ENCODE measurements around the gene ZNF358. TPM values are rescaled to one million over a fixed set of nuclear protein-coding genes. Genes with fewer than 3 reads are reported as not detected.

The ZNF358 gene
- total and polyA plus RNA-seq, 4 experiments from 2014 or later, result 1.6 to 8.7 (median 8.4) TPM; not detected in 1

- no peak overlapping the region for H3K4me3 ChIP-seq (ENCODE audit: low read length in 2 of 2)
- no peaks in the 10 kb centered on the region for H3K27me3 ChIP-seq (ENCODE audit: insufficient read depth, low read length)
- Mint-ChIP-seq H3K9me3 (no peaks in the 10 kb centered on the region), H3K4me3 (no peak overlapping the region), H3K4me1 (peaks cover 5 to 9% (median 7%) of the 10 kb centered on the region in 4 donors), H3K36me3 (no peaks in the 10 kb centered on the region), H3K27me3 (peaks cover 22 to 38% of the 10 kb centered on the region in 2 donors), H3K27ac (no peak overlapping the region)
- intact Hi-C loops (cut with micrococcal nuclease), result no loop called here
- H3K27ac ChIP-seq (ENCODE audit: low read depth, low read length), result no peak overlapping the region
- POLR2A ChIA-PET (ENCODE audit: partially characterized antibody), result no interaction called here
- no peak for DNase-seq
- H3K9me3 ChIP-seq (ENCODE audit: control insufficient read depth in 1 of 2, low read length in 2 of 2), result no peaks in the 10 kb centered on the region
- H3K36me3 ChIP-seq (ENCODE audit: insufficient read depth, low read length), result no peaks in the 10 kb centered on the region
- CTCF ChIA-PET (ENCODE audit: partially characterized antibody), result interaction anchor here (0.7 kb wide), 1 partner anchor 11 kb away, joined by 3 read pairs; the partner anchor contains the start of gene ZNF358
- H3K4me1 ChIP-seq (ENCODE audit: insufficient read depth, low read length), result peaks cover 10% of the 10 kb centered on the region
These were observed 11.2 kb upstream of the ZNF358 start for GRCh38 chr19:7504684-7505083.

GRCh38 chr19:7505288-7505681 is 10.6 kb upstream of the ZNF358 start:
- Mint-ChIP-seq H3K27me3 (peaks cover 19 to 33% of the 10 kb centered on the region in 2 donors), H3K27ac (no peak overlapping the region), H3K4me1 (peaks cover 5 to 9% (median 7%) of the 10 kb centered on the region in 4 donors), H3K36me3 (no peaks in the 10 kb centered on the region), H3K4me3 (peak overlapping the region in 4 of 8 donors; percentile 24 to 62 (median 50)), H3K9me3 (peaks cover 0 to 3% (median 0%) of the 10 kb centered on the region in 8 donors)
- H3K27ac ChIP-seq (ENCODE audit: low read depth, low read length), result no peak overlapping the region
- H3K9me3 ChIP-seq (ENCODE audit: control insufficient read depth in 1 of 2, low read length in 2 of 2), result no peaks in the 10 kb centered on the region
- no peak overlapping the region for H3K4me3 ChIP-seq (ENCODE audit: low read length in 2 of 2)
- H3K36me3 ChIP-seq (ENCODE audit: insufficient read depth, low read length), result no peaks in the 10 kb centered on the region
- intact Hi-C loops (cut with micrococcal nuclease), result no loop called here
- DNase-seq, result no peak
- H3K4me1 ChIP-seq (ENCODE audit: insufficient read depth, low read length), result peaks cover 10% of the 10 kb centered on the region
- no peaks in the 10 kb centered on the region for H3K27me3 ChIP-seq (ENCODE audit: insufficient read depth, low read length)
- ChIA-PET POLR2A (ENCODE audit: partially characterized antibody) (no interaction called here), CTCF (ENCODE audit: partially characterized antibody) (interaction anchor here (0.7 kb wide), 1 partner anchor 11 kb away, joined by 3 read pairs; the partner anchor contains the start of gene ZNF358)

GRCh38 chr19:7505682-7506384 is 10.1 kb upstream of the ZNF358 start:
- Histone ChIP-seq H3K9me3 (ENCODE audit: control insufficient read depth in 1 of 2, low read length in 2 of 2) (no peaks in the 10 kb centered on the region), H3K27me3 (ENCODE audit: insufficient read depth, low read length) (no peaks in the 10 kb centered on the region), H3K4me3 (ENCODE audit: low read length in 2 of 2) (no peak overlapping the region), H3K4me1 (ENCODE audit: insufficient read depth, low read length) (peaks cover 10% of the 10 kb centered on the region), H3K36me3 (ENCODE audit: insufficient read depth, low read length) (no peaks in the 10 kb centered on the region), H3K27ac (ENCODE audit: low read depth, low read length) (no peak overlapping the region)
- intact Hi-C loops (cut with micrococcal nuclease), result no loop called here
- H3K4me1 Mint-ChIP-seq, result peaks cover 5 to 9% (median 7%) of the 10 kb centered on the region in 4 donors
- POLR2A ChIA-PET (ENCODE audit: partially characterized antibody), result no interaction called here
- H3K27ac Mint-ChIP-seq, result peak overlapping the region in 1 of 7 donors; percentile 59
- CTCF ChIA-PET (ENCODE audit: partially characterized antibody), result no interaction called here
- H3K4me3 Mint-ChIP-seq, result peak overlapping the region in 5 of 8 donors; percentile 24 to 62 (median 58)
- peaks cover 18 to 33% of the 10 kb centered on the region in 2 donors for H3K27me3 Mint-ChIP-seq
- H3K9me3 Mint-ChIP-seq, result peaks cover 0 to 3% (median 0%) of the 10 kb centered on the region in 8 donors
- no peak for DNase-seq
- no peaks in the 10 kb centered on the region for H3K36me3 Mint-ChIP-seq

GRCh38 chr19:7506385-7507328 is 9.2 kb upstream of the ZNF358 start:
- peak overlapping the region in 1 of 8 donors; percentile 10 for H3K4me3 Mint-ChIP-seq
- H3K4me1 Mint-ChIP-seq, result peaks cover 5 to 9% (median 7%) of the 10 kb centered on the region in 4 donors
- peaks cover 0 to 3% (median 0%) of the 10 kb centered on the region in 8 donors for H3K9me3 Mint-ChIP-seq
- Histone ChIP-seq H3K4me1 (ENCODE audit: insufficient read depth, low read length) (peaks cover 10% of the 10 kb centered on the region), H3K36me3 (ENCODE audit: insufficient read depth, low read length) (no peaks in the 10 kb centered on the region), H3K27me3 (ENCODE audit: insufficient read depth, low read length) (no peaks in the 10 kb centered on the region), H3K9me3 (ENCODE audit: control insufficient read depth in 1 of 2, low read length in 2 of 2) (no peaks in the 10 kb centered on the region), H3K4me3 (ENCODE audit: low read length in 2 of 2) (no peak overlapping the region), H3K27ac (ENCODE audit: low read depth, low read length) (no peak overlapping the region)
- intact Hi-C loops (cut with micrococcal nuclease), result no loop called here
- DNase-seq, result peak in 2 of 5 donors; percentile 36 to 38
- peak overlapping the region in 1 of 7 donors; percentile 11 for H3K27ac Mint-ChIP-seq
- CTCF ChIA-PET (ENCODE audit: partially characterized antibody), result no interaction called here
- H3K36me3 Mint-ChIP-seq, result no peaks in the 10 kb centered on the region
- H3K27me3 Mint-ChIP-seq, result peaks cover 14 to 29% of the 10 kb centered on the region in 2 donors
- POLR2A ChIA-PET (ENCODE audit: partially characterized antibody), result no interaction called here

GRCh38 chr19:7507884-7508283 is 8.0 kb upstream of the ZNF358 start:
- Histone ChIP-seq H3K36me3 (ENCODE audit: insufficient read depth, low read length) (no peaks in the 10 kb centered on the region), H3K9me3 (ENCODE audit: control insufficient read depth in 1 of 2, low read length in 2 of 2) (no peaks in the 10 kb centered on the region), H3K4me1 (ENCODE audit: insufficient read depth, low read length) (peaks cover 10% of the 10 kb centered on the region), H3K27me3 (ENCODE audit: insufficient read depth, low read length) (no peaks in the 10 kb centered on the region), H3K27ac (ENCODE audit: low read depth, low read length) (no peak overlapping the region), H3K4me3 (ENCODE audit: low read length in 2 of 2) (no peak overlapping the region)
- H3K9me3 Mint-ChIP-seq, result peaks cover 0 to 3% (median 0%) of the 10 kb centered on the region in 8 donors
- ChIA-PET CTCF (ENCODE audit: partially characterized antibody) (no interaction called here), POLR2A (ENCODE audit: partially characterized antibody) (no interaction called here)
- peaks cover 12 to 24% of the 10 kb centered on the region in 2 donors for H3K27me3 Mint-ChIP-seq
- no peak overlapping the region for H3K4me3 Mint-ChIP-seq
- H3K27ac Mint-ChIP-seq, result no peak overlapping the region
- peaks cover 5 to 9% (median 7%) of the 10 kb centered on the region in 4 donors for H3K4me1 Mint-ChIP-seq
- intact Hi-C loops (cut with micrococcal nuclease), result no loop called here
- DNase-seq, result no peak
- no peaks in the 10 kb centered on the region for H3K36me3 Mint-ChIP-seq

- Mint-ChIP-seq H3K9me3 (peaks cover 0 to 3% (median 0%) of the 10 kb centered on the region in 8 donors), H3K36me3 (no peaks in the 10 kb centered on the region), H3K4me3 (peak overlapping the region in 2 of 8 donors; percentile 13 to 38), H3K4me1 (peaks cover 5 to 9% (median 7%) of the 10 kb centered on the region in 4 donors), H3K27me3 (peaks cover 14 to 21% of the 10 kb centered on the region in 2 donors), H3K27ac (no peak overlapping the region)
- Histone ChIP-seq H3K4me1 (ENCODE audit: insufficient read depth, low read length) (peaks cover 10% of the 10 kb centered on the region), H3K27ac (ENCODE audit: low read depth, low read length) (no peak overlapping the region), H3K9me3 (ENCODE audit: control insufficient read depth in 1 of 2, low read length in 2 of 2) (no peaks in the 10 kb centered on the region), H3K36me3 (ENCODE audit: insufficient read depth, low read length) (no peaks in the 10 kb centered on the region), H3K4me3 (ENCODE audit: low read length in 2 of 2) (no peak overlapping the region), H3K27me3 (ENCODE audit: insufficient read depth, low read length) (no peaks in the 10 kb centered on the region)
- DNase-seq, result no peak
- POLR2A ChIA-PET (ENCODE audit: partially characterized antibody), result no interaction called here
- intact Hi-C loops (cut with micrococcal nuclease), result no loop called here
- CTCF ChIA-PET (ENCODE audit: partially characterized antibody), result no interaction called here
These were observed 6.3 kb upstream of the ZNF358 start for GRCh38 chr19:7509625-7510024.

GRCh38 chr19:7512400-7512851 is 3.5 kb upstream of the ZNF358 start:
- POLR2A ChIA-PET (ENCODE audit: partially characterized antibody), result no interaction called here
- H3K27me3 Mint-ChIP-seq, result peaks cover 14 to 15% of the 10 kb centered on the region in 2 donors
- Histone ChIP-seq H3K36me3 (ENCODE audit: insufficient read depth, low read length) (no peaks in the 10 kb centered on the region), H3K4me3 (ENCODE audit: low read length in 2 of 2) (no peak overlapping the region), H3K27me3 (ENCODE audit: insufficient read depth, low read length) (peaks cover 4% of the 10 kb centered on the region), H3K4me1 (ENCODE audit: insufficient read depth, low read length) (peaks cover 10% of the 10 kb centered on the region), H3K27ac (ENCODE audit: low read depth, low read length) (no peak overlapping the region), H3K9me3 (ENCODE audit: control insufficient read depth in 1 of 2, low read length in 2 of 2) (no peaks in the 10 kb centered on the region)
- peaks cover 0 to 3% (median 0%) of the 10 kb centered on the region in 8 donors for H3K9me3 Mint-ChIP-seq
- CTCF ChIA-PET (ENCODE audit: partially characterized antibody), result no interaction called here
- intact Hi-C loops (cut with micrococcal nuclease), result no loop called here
- peaks cover 4 to 16% (median 11%) of the 10 kb centered on the region in 4 donors for H3K4me1 Mint-ChIP-seq
- no peak overlapping the region for H3K4me3 Mint-ChIP-seq
- H3K27ac Mint-ChIP-seq, result no peak overlapping the region
- DNase-seq, result no peak
- no peaks in the 10 kb centered on the region for H3K36me3 Mint-ChIP-seq

Measured in CD4-positive, alpha-beta memory T cell (primary cell).